Transverse colon (tissue), 4 donors: Measurements from ENCODE around the gene TASOR. TPM values are rescaled to one million over a fixed set of nuclear protein-coding genes. Genes with fewer than 3 reads are reported as not detected.

Experiments
- DNase-seq: peaks from one replicate; pipeline ENCODE4 v3.0.0-alpha.2; 2019
- H3K27ac ChIP-seq, 4 donors: fragments of 200-600 bp; sonication (generic); 2 replicates each; pipeline ENCODE4 v1.5.1; 2016 to 2018; ENCODE audit warnings: inconsistent platforms in 4 of 4
- H3K27me3 ChIP-seq: fragments of 200-600 bp; sonication (generic); 2 replicates; pipeline ENCODE4 v1.5.1; 2017; ENCODE audit warnings: inconsistent platforms
- H3K36me3 ChIP-seq, 4 donors: fragments of 200-600 bp; sonication (generic); 2 replicates each; pipeline ENCODE4 v1.5.1; 2017 to 2019; ENCODE audit warnings: inconsistent platforms in 4 of 4
- H3K4me1 ChIP-seq, 4 donors: fragments of 200-600 bp; sonication (generic); 2 replicates each; pipeline ENCODE4 v1.5.1; 2017 to 2020; ENCODE audit warnings: inconsistent platforms in 4 of 4
- H3K4me3 ChIP-seq, 4 donors: fragments of 200-600 bp; sonication (generic); 1 replicate in 1 of 4; 2 replicates in 3 of 4; pipeline versions ENCODE4 v1.5.1 to v1.6.1; 2017 to 2019; ENCODE audit warnings: inconsistent platforms in 4 of 4
- H3K9me3 ChIP-seq, 2 donors: fragments of 200-600 bp; sonication (generic); 2 replicates each; pipeline ENCODE4 v1.5.1; 2017 to 2019; ENCODE audit warnings: inconsistent platforms in 2 of 2
- CTCF ChIP-seq, 5 experiments: fragments of 200-600 bp in 3 of 5; fragments of 450-650 bp in 2 of 5; sonication (generic) in 3 of 5; IDR thresholded peaks; 1 replicate in 2 of 5; 2 replicates in 3 of 5; pipeline ENCODE4 v1.5.1; 2016 to 2017; ENCODE audit warnings: antibody characterized with exemption in 5 of 5, inconsistent platforms in 3 of 5, mild to moderate bottlenecking in 2 of 5, moderate library complexity in 1 of 5
- EP300 ChIP-seq: sonication (generic); formaldehyde crosslinking; IDR thresholded peaks from one replicate; pipeline ENCODE4 v1.6.1; 2017; ENCODE audit warnings: antibody characterized with exemption, low read depth
- POLR2A ChIP-seq: fragments of 450-650 bp; IDR thresholded peaks from one replicate; pipeline ENCODE4 v1.6.1; 2016; ENCODE audit warnings: antibody characterized with exemption, mild to moderate bottlenecking, moderate library complexity
- POLR2AphosphoS5 ChIP-seq, 3 donors: sonication (generic); formaldehyde crosslinking; IDR thresholded peaks; one replicate each; pipeline ENCODE4 v1.6.1; 2016; ENCODE audit warnings: antibody characterized with exemption in 3 of 3
- WGBS, 2 donors: methylation state at CpG; one replicate each; pipeline ENCODE4 v1.1.5; 2018; ENCODE audit warnings: low coverage in 1 of 2; 5-methylcytosine and 5-hydroxymethylcytosine counted together
- in situ Hi-C, 4 donors: fragments of 200-750 bp; cut with MboI; loops; one replicate each; pipeline versions ENCODE4 v1.15.0 to v1.15.1; 2017; ENCODE audit warnings: low sequenced_read_pairs in 3 of 4, low pct_ligation_motif_present in 1 of 4, low pct_unique_long_range_greater_than_20kb in 1 of 4
- intact Hi-C: fragments of 100-400 bp; cut with DNase I; formaldehyde crosslinking; loops from one replicate; pipeline ENCODE4 v1.15.1; 2023; ENCODE audit warnings: low total_unique reads
- total RNA-seq, 4 donors: library from RNA; depleted of rRNA; stranded (reverse); fragments of >200 nt; gene quantifications; one replicate each; pipeline ENCODE4 v1.1.0, GENCODE V29; 2016

The TASOR gene
- total RNA-seq, 4 donors from 2014 or later = 25.9 to 69.1 (median 57.1) TPM

GRCh38 chr3:56704706-56705105 lies 21.6 kb upstream of the TASOR start:
- 85 to 96% methylated on average over 3 of the region's 3 CpGs for WGBS, 2 donors
- no peak overlapping the region for H3K4me3 ChIP-seq
- no peak for TF ChIP-seq POLR2AphosphoS5 (IDR thresholded peaks at IDR 0.05)
- no peak for TF ChIP-seq EP300
- no peak for TF ChIP-seq CTCF (IDR thresholded peaks at IDR 0.05)
- TF ChIP-seq POLR2A = no peak
- no peak overlapping the region for H3K27ac ChIP-seq
- H3K27me3 ChIP-seq = no peaks in the 10 kb centered on the region
- H3K4me1 ChIP-seq = peaks cover 0 to 4% (median 0%) of the 10 kb centered on the region in 4 donors
- DNase-seq = no peak
- in situ Hi-C loops (loop anchor here (5.0 to 10.0 kb wide), 4 partner anchors 90 to 288 kb away; no protein-coding TSS in a partner anchor), intact Hi-C loops (no loop called here)
- no peaks in the 10 kb centered on the region for H3K36me3 ChIP-seq
- H3K9me3 ChIP-seq = no peaks in the 10 kb centered on the region

GRCh38 chr3:56702490-56703315 lies 19.6 kb upstream of the TASOR start:
- peak; percentile 37 for DNase-seq
- TF ChIP-seq POLR2AphosphoS5 (IDR thresholded peaks at IDR 0.05) = no peak
- peak; percentile 80 to 90 (median 88) for TF ChIP-seq CTCF (IDR thresholded peaks at IDR 0.05)
- intact Hi-C loops = loop anchor here (2.0 kb wide), 2 partner anchors 96 to 286 kb away; no protein-coding TSS in a partner anchor
- H3K27me3 ChIP-seq = no peaks in the 10 kb centered on the region
- in situ Hi-C loops = loop anchor here (5.0 to 10.0 kb wide), 4 partner anchors 92 to 290 kb away; no protein-coding TSS in a partner anchor
- no peaks in the 10 kb centered on the region for H3K9me3 ChIP-seq
- H3K4me1 ChIP-seq = peaks cover 0 to 4% (median 0%) of the 10 kb centered on the region in 4 donors
- no peak overlapping the region for H3K27ac ChIP-seq
- H3K4me3 ChIP-seq = no peak overlapping the region
- WGBS, 2 donors = 27 to 60% methylated on average over 1 to 5 of the region's 5 CpGs
- no peaks in the 10 kb centered on the region for H3K36me3 ChIP-seq

- Histone ChIP-seq H3K4me3 (no peak overlapping the region), H3K9me3 (no peaks in the 10 kb centered on the region), H3K27me3 (no peaks in the 10 kb centered on the region), H3K4me1 (peaks cover 0 to 7% (median 0%) of the 10 kb centered on the region in 4 donors), H3K36me3 (no peaks in the 10 kb centered on the region), H3K27ac (no peak overlapping the region)
- in situ Hi-C loops (loop anchor here (5.0 to 10.0 kb wide), 4 partner anchors 95 to 292 kb away; no protein-coding TSS in a partner anchor), intact Hi-C loops (no loop called here)
- no peak for DNase-seq
- WGBS, 2 donors = 68 to 70% methylated on average over 4 of the region's 4 CpGs
- no peak for TF ChIP-seq EP300
- no peak for TF ChIP-seq POLR2A
- no peak for TF ChIP-seq POLR2AphosphoS5 (IDR thresholded peaks at IDR 0.05)
- TF ChIP-seq CTCF (IDR thresholded peaks at IDR 0.05) = no peak
These were observed 17.1 kb upstream of the TASOR start for GRCh38 chr3:56700151-56700550.

- no peak overlapping the region for H3K4me3 ChIP-seq
- H3K36me3 ChIP-seq = no peaks in the 10 kb centered on the region
- no peak for TF ChIP-seq POLR2AphosphoS5 (IDR thresholded peaks at IDR 0.05)
- no peak for DNase-seq
- in situ Hi-C loops = no loop called here
- peak overlapping the region in 1 of 4 donors; percentile 3 for H3K27ac ChIP-seq
- H3K27me3 ChIP-seq = no peaks in the 10 kb centered on the region
- H3K4me1 ChIP-seq = peaks cover 0 to 4% (median 0%) of the 10 kb centered on the region in 4 donors
- WGBS, 2 donors = 44 to 50% methylated on average over 3 to 4 of the region's 4 CpGs
- intact Hi-C loops = no loop called here
- no peaks in the 10 kb centered on the region for H3K9me3 ChIP-seq
These were observed 12.0 kb upstream of the TASOR start for GRCh38 chr3:56694867-56695683.
